GM18907 (cell line): ENCODE data around the gene COL7A1.

Experiments
- ATAC-seq: cut with Tn5 transposase; IDR thresholded peaks from one replicate; pipeline ENCODE4 v1.9.1; 2021; ENCODE audit warnings: mild to moderate bottlenecking, moderate library complexity; ENCODE audit not compliant: unreplicated experiment

Gene COL7A1

DNA sequence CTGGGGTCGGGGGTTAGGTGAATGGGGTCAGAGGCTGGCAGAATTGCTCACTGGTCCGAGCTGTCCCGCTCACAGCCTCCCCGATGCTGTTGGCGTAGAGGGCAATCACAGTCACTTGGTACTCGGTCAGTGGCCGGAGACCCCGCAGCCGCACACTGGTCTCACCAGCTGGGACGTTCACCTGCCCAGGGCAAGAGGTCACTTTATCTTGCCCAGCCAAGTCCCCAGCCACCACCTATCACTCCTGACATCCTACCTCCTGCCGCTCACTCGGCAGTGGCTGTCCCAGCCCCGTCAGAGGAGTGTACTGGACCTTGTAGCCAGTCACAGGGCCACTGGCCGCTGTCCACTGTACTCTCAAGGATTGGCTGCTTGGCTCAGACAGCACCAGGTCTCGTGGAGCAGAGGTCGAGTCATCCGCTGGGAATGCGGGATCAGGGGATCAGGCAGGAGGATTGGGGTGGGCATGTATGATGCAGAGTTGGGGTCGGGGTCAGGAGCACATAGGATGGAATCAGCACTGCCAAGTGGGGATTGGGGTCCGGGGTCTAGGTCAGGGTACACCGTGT, 2.5 kb downstream of the COL7A1 start:
- no peak for ATAC-seq

DNA sequence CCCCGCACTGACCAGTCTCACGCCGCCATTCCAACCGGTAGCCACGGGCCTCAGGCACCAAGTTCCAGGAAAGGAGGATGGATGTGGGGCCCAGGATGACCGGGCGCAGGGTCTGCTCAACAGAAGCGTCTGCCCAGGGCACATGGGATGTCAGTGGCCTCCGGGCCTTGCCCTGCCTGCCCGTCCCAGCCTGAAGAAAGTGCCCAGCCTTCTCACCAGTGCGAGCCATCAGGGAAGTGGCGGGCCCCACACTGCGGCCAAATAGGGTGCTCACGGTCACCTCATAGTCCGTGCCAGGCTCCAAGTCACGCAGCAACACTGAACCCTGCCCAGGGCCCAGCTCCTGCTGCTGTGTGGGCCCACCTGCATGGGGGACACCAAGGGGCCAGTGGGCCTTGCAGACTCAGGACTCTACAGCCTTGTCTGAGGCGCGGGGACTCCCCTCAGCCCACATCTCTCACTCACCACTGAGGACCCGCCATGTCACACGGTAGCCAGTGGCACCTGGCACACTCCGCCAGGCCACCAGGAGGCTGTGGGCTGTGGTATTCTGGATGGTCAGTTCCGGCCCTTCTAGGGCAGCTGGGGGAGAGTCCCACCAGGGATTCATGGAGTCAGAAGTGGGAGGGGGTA, 3.1 kb downstream of the COL7A1 start:
- no peak for ATAC-seq

DNA sequence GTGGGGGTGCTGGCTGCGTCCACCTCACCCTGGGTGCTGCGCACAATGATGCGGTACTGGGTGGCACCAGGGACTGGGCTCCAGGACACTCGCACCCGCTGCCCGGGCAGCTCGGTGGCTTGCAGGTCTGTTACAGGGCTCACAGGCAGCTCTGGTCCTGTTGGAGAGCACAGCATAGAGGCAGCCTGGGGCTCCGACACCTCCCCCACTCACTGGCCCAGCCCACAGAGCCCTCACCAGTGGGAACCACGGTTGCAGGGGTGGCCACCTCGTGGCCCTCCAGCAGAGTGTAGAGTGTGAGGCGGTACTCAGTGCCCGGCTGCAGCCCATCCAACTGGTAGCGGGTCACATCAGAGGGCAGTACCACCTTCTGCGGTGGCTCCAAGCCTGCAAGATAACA, 3.7 kb downstream of the COL7A1 start:
- no peak for ATAC-seq

DNA sequence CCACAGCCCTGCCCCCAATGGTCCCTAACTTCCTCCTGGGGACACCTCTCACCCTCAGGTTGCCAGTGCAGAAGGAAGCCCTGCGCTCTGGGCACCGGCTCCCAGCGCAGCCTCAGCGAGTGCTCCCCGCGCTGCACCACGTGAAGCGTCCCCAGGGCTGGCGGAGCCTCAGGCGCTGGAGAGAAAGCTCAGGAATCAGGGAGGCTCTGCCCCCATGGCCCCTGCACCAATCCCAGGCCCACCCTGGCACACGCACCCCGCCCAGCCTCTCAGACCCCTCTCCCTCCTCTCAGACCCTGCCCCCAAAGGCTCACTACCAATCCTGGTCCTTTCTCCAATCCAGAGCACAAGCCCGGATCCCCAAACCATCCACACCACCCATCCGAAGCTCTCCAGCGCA, 6.9 kb downstream of the COL7A1 start:
- no peak for ATAC-seq

DNA sequence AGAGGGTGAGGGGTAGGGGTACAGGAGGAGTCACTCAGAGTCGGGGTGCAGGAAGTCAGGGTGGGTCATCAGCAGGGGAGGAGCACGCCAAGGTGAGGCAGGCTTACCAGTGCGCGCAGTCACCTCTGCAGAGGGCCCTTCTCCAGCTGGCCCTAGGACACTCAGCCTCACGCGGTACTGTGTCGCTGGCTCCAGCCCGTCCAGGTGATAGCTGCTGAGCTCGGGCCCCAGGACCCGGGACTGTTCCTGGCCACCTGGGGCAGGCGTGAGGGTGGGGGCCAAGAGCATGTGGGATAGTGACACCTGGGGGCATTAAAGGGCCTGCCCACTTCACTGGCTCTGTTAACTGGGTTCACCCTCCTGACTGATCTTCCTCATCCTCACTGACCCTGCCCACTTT, 7.4 kb downstream of the COL7A1 start:
- no peak for ATAC-seq

DNA sequence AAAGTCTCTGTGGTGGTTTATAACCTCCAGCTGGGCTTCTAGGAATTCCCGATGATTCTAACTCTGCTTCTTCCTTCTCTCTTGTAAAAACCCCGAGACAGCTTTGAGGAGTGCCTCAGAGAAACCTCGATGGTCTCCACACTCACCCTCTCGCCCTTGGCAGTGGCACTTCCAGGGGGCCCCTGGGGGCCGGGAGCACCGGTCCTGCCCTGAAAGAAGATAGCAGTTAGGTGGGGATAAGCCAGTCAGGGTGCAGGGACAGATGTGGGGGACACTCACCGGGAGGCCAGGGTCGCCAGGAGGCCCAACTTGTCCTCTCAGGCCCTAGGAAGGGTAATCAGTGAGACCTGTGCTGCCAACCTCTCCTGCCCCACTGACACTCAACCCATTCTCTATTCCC, 9.7 kb downstream of the COL7A1 start:
- ATAC-seq = no peak

DNA sequence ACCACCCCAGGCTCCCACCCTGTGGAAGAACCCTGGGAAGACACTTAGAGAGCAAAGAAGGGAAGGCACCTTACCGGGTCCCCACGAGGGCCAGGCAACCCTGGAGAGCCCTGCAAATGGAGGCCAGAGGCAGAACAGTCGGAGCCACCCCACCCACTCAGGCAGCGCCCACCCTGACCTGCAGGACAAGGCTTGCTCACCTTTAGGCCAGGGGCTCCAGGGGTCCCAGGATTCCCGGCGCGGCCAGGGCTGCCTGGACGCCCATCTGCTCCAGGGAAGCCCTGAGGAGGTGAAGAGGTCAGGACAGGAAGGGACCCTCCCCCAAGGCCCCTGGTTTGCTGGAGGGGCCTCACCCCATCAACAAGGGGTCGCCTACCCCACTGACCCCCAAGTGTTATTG, 10.3 kb downstream of the COL7A1 start:
- no peak for ATAC-seq

DNA sequence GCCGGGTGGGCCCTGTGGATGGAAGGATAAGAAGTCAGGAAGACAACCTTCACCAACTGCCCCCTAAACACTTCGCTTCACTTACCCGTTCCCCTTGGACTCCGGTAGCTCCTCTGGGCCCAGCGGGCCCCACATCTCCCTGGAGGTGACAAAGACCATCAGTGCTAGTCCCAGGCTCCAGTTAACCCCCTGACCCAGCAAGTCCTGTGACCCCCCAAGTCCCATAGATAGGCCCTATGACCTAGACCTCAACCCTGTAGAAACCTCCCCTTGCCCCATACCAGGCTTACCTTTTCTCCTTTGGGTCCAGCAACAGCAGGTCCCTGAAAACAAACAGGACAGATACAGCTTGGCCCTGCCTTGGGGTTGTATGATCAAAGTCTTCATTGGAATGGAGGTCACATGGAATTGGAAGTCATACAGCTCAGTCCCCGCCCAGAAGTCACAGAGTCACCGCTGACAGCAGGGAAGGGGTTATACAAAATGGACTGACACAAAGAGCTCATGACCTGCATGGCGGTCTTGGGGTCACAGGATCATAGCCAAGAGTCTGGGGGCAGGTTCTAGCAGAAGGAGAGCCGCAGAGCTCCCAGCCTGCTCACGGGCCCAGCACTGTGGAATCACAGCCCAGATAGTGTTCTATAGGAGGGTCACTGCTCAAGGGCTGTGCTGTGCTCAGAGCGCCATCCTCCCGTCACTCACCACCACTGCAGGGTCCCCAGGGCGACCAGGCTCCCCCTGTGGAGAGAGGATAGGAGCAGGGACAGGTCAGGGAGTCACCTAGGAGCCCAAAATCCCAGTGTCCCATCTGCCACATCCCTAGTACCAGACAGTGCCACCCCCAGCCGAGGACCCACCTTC, 13.3 kb downstream of the COL7A1 start:
- ATAC-seq = no peak

DNA sequence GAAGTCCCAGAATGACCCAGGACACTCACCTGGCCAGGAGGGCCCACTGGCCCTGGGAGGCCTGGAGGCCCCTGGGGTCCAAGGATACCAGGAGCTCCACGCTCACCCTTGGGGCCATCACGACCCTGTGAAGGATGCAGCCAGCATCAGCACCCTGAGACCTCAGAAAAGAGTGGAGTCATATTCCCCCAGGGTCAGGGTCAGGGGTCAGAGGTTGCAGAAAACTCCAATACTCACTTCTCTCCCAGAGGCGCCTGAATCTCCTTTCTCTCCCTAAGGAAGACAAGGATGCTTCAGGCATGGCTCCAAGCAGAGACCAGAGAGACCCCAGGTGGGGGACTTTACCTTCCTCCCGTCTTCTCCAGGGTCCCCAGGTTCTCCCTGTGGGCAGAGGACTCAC, 18.5 kb downstream of the COL7A1 start:
- ATAC-seq = no peak

DNA sequence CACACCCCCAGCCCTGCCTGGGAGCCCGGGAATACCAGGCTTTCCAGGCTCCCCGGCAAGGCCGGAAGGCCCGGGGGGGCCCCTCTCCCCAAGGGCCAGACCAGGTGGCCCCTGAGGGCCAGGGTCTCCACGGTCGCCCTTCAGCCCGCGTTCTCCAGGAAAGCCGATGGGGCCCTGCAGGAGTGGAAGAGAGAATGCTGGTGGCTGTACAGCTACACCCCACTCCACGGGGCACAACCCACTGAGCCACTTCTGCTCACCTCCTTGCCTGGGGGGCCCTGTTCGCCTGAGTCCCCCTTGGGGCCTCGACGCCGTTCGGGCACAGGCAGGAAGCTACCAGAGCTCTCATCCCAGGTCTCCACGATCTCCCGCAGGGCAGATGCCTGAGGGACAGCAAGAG, 19.8 kb downstream of the COL7A1 start:
- no peak for ATAC-seq

DNA sequence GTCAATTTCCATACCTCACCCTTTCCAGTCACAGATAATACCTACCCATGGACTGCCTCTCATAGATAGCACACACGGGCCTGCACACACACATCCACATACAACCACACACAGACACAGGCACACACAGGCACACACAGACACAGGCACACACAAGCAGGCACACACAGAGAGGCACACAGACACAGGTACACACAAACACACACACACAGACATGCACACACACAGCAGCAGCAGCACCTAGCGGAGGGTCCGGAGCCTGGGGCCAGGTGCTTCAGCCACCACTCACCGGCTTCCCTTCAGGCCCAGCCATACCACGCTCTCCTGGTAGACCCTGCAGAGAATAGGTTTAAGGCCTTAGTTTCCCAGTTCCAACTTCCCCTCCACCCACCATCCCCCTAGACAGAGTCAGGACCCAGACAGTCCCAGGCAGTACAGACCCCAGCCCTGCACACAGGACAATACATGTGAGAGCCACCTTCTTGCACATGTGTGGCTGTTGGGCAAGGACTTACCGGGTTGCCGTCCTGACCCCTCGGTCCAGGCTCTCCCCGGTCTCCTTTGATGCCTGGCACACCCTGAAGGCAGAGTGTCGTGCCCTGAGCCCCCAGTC, 21.1 kb downstream of the COL7A1 start:
- no peak for ATAC-seq

DNA sequence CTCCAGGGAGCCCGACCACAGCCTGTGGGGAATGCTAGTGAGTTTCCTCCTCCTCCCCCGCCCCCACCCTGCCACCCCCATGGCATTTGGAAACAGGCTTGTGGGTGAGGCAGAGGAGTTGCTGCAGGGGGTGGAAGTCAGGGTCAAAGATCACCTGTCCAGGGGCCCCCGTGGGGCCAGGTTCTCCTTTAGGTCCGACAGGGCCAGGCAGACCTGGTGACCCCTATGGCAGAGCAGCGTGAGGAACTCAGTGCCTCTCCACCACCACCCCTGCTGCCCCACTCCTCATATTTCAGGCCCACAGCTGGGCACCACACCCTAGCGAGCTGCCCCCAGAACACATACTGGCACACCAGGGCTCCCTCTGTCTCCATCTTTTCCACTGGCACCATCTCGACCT, 22.6 kb downstream of the COL7A1 start:
- ATAC-seq = no peak

DNA sequence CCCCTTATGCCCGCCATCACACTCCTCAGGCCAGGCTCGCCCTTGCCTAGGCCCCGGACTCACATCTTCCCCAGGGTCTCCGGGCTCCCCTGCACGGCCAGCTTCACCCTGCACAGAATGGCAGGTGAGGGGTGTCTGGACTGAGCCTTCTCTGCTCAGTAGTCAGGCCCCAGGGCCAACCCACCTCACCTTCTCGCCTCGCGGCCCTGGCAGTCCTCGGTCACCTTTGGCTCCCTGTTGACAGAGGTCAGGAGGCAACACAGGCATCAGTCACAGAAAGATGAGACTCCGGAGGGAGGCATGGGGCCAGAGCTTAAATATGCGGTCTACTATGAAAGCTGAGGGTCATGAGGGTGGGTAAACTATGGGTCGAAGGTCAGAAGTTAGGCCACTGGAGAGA, 23.2 kb downstream of the COL7A1 start:
- no peak for ATAC-seq

DNA sequence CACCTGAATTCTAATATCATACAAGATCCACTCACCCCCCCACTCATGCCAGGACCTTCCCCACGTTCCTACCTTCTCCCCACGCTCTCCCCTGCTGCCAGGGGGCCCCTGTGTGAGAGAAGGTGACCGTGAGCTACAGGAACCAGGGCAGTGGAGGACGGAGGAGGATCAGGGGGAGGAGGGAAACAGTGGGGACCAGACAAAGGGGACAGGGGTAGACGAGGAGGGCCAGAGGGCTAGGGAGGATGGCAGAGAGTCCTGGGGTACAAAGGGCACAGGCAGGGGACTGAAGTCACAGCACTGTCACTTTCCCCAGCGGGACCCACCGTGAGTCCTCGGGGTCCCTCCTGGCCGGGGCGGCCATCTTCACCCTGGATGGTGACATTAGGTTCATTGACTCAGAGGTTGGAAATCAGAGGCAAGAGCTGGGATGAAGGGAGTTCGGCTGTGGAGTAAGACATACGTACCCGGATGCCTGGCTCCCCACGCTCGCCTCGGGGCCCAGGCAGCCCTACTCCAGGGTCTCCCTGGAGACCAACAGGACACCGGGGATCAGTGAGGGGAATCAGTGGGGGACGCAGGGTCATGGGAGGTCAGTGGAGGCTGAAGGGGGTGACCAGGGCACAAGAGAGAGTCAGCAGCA, 25.2 kb downstream of the COL7A1 start:
- ATAC-seq = no peak

DNA sequence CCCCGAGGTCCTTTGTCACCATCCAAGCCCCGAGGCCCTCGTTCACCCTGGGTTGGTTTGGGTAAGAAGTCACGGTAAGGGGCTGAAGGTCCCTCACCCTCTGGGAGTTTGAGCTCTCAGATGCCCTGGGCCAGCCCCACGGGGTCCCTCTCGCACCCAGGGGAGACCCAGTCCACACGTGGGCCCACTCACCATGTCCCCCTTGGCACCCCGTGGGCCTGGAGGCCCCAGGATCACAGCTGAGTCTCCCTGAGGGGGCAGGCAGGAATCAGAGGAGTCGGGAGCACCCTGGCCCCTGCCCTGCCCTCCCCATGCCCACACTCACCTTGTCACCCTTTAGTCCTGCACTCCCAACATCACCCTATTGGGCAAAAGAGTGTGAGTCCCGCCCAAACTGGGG, 25.7 kb downstream of the COL7A1 start:
- no peak for ATAC-seq

DNA sequence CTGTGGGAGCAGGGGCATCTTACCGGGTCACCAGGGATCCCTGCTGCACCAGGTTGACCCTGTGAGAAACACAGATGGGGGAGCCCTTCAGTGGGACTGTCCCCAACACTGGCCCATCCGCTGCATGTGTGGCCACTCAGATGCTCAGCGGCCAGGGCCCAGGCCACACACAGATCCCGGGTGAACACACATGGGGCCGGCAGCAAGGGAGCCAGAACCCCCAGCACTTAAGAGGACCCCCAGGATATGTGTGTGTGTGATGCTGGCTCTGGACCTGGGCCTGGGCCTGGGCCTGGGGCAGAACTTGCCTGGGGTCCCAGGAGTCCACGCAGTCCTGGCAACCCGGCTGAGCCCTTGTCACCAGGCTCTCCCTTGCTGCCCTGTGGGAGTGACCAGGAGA, 26.7 kb downstream of the COL7A1 start:
- ATAC-seq = no peak

DNA sequence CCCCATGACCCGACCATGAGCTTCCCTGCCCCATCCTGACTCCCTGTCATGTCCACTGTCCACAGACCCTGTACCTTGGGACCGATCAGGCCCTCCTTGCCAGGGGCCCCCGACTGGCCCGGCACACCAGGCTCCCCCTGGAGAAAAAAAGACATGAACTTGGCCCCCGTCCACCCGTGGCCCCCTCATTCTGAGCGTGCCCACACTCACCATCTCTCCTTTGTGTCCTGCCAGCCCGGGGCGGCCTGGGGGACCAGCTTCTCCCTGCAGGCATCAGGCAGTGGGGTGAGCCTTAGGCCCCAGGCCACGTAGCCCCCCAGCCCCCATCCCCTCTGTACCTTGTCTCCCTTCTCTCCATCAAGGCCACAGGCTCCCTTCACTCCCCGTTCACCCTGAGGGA, 27.6 kb downstream of the COL7A1 start:
- no peak for ATAC-seq

DNA sequence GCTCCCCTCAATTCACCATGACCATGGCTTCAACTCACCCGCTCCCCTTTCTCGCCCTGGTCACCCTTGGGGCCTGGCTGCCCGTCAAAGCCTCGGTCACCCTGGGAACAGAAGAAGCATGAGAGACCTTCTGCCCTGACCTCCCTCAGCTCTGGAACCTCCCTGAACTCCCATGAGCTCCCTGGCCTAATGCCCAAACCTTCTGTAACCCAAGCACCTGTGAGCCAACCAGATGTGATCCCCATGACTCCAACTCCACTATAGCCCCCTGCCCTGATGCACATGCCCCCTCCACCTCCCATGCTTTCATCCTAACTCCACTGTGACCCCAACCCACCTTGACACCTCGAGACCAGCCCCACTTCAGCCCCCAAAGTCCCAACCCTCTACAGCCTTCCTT, 28.0 kb downstream of the COL7A1 start:
- no peak for ATAC-seq

DNA sequence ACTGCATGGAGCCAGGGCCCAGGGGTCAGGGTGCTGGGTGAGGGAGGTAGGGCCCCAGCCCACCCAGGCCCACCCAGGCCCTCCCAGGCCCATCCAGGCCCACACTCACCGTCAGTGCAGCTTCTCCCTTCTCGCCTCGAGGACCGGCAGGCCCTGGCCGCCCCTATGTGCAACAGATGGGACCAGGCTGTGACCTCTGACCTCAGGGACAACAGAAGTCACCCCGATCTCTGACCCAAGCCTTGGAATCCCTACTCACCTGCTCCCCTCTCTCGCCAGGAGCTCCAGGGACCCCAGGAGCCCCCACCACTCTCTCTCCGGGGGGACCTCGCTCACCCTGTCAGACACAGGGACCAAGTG, 28.7 kb downstream of the COL7A1 start:
- no peak for ATAC-seq

DNA sequence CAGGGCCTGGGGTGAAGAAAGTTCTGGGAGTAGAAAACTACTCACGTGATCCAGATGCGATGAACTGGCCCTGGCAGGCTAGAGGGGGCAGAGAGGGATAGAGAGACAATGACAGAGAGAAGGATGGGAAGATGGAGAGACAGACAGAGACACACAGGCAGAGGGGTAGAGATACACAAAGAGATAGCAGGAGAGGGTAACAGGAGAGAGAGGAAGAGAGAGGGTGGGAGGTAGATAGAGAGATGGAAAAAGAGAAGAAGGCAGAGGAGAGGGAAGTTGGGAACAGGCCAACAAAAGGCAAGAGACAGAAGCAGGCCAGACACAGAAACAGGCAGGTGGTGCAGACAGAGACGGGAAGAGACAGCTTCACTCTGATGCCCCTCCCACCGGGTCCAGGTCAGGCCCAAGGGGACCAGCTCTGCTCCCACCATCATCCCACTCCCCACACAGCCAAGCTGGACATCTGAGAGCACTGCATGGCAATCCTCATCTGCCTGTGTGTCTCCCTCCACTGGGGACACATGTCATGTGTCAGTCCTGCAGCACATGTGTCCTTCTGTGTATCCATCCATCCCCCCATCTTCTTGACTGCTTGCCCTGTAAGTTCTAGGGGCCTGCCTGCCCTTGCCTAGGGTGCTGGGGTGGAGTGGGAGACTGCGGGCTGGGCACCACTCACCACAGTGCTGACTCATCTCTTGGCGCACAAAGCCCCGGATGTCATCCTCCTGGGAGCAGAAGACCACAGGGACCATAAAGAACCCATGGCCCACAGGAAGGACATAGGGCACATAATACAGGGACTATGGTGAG, 29.3 kb downstream of the COL7A1 start:
- no peak for ATAC-seq

DNA sequence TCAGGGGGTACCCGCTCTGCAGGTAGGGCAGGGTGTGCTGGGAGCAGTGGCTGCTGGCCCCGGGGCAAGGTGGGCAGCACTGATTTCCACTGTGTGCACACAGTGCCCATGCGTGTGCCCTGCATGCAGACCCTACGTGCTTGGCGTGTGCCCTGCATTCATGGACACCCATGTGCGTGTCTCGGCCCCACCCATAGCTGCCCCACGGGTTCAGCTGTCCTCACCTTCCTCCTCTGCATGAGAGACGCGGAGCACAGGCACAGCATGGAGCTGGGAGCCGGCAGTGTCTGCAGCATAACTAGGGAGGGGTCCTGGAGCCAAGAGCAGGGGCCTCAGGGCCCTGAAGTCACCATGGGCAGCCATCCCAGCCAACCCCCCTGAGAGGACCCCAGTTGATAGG, 29.9 kb downstream of the COL7A1 start:
- no peak for ATAC-seq
